Effector memory CD8-positive, alpha-beta T cell (primary cell): ENCODE data around the gene GRAMD1A.
A peak's percentile ranks its signal among the peaks of the same experiment; 100 is the strongest.
"Not testable (repeated sequence)": the region's sequence is repeated elsewhere in the genome, so short reads cannot be mapped to it uniquely, and the experiment has no call there.

Experiments used
- ATAC-seq: fragments of 150-1000 bp; cut with Tn5 transposase; replicated peaks from 2 replicates; pipeline ENCODE4 v1.10.0; 2021; ENCODE audit warnings: mild to moderate bottlenecking, moderate library complexity
- DNase-seq, 3 experiments: peaks; one replicate each; pipeline ENCODE4 v3.0.0; 2021
- H3K27ac Mint-ChIP-seq, 2 donors: one replicate each; pipeline ENCODE4 v1.8.0; 2022; ENCODE audit warnings: mild to moderate bottlenecking in 2 of 2, mixed read lengths in 2 of 2, moderate library complexity in 2 of 2
- H3K27me3 Mint-ChIP-seq, 2 donors: one replicate each; pipeline ENCODE4 v1.8.0; 2022; ENCODE audit warnings: mixed read lengths in 2 of 2
- H3K36me3 Mint-ChIP-seq: one replicate; pipeline ENCODE4 v1.8.0; 2022; ENCODE audit warnings: mild to moderate bottlenecking, moderate library complexity, mixed read lengths; ENCODE audit not compliant: insufficient read depth
- H3K4me1 Mint-ChIP-seq, 2 donors: one replicate each; pipeline ENCODE4 v1.8.0; 2022; ENCODE audit warnings: low read depth in 2 of 2, mixed read lengths in 2 of 2
- H3K4me3 Mint-ChIP-seq, 2 donors: one replicate each; pipeline ENCODE4 v1.8.0; 2022; ENCODE audit warnings: mild to moderate bottlenecking in 2 of 2, mixed read lengths in 2 of 2, moderate library complexity in 2 of 2
- H3K9me3 Mint-ChIP-seq, 2 donors: one replicate each; pipeline ENCODE4 v1.8.0; 2022; ENCODE audit warnings: mixed read lengths in 2 of 2

The GRAMD1A gene

DNA sequence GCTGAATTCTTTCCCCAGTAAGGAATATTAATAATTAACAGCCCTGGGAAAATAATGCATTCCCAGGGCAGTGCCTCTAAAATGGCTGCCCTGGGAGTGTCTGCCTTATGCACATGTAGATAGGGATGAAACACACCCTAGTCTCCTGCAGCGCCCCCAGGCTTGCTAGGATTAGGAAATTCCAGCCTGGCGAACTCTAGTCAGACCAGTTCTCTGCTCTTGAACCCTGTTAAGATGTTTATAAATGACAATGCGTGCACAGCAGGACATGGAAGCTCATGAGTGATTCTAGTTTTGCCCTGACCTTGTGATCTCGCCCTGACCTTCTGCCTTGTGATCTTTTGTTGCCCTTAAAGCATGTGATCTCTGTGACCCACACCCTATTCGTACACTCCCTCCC, 34.6 kb upstream of the GRAMD1A start:
- not testable (repeated sequence) for ATAC-seq

DNA sequence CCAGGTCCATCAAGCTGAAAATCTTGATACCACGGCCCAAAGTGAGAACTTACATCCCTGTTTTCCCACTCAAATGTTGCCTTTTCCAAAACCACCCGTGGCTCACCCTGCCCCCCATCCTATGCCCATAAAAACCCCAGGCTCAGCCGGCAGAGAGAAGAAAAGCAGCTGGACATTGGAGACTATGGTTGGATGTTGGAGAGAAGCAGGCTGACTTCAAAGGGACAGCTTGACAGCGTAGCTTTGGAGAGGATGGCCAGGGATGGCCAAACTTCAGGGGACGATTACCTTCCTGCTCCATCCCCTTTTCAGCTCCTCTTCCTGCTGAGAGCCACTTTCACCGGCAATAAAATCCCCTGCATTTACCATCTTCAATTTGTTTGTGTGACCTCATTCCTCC, 32.6 kb upstream of the GRAMD1A start:
- no peak overlapping the region for H3K27ac Mint-ChIP-seq
- H3K9me3 Mint-ChIP-seq, result peaks cover 6 to 12% of the 10 kb centered on the region in 2 donors

More for the DNA sequence above, 34.6 kb upstream of the GRAMD1A start:
- Mint-ChIP-seq H3K9me3 (peaks cover 23 to 24% of the 10 kb centered on the region in 2 donors), H3K4me3 (peak overlapping the region; percentile 33 to 54), H3K27ac (peak overlapping the region in 1 of 2 donors; percentile 72), H3K36me3 (peaks cover 21% of the 10 kb centered on the region), H3K4me1 (peaks cover 25% of the 10 kb centered on the region in 2 donors)
- DNase-seq, H3K27me3 Mint-ChIP-seq: not testable (repeated sequence)

GRCh38 chr19:34969721-34970120, 30.4 kb upstream of the GRAMD1A start:
- no peak overlapping the region for H3K4me3 Mint-ChIP-seq
- peaks cover 9% of the 10 kb centered on the region in 2 donors for H3K4me1 Mint-ChIP-seq
- DNase-seq, result no peak
- peaks cover 0 to 4% of the 10 kb centered on the region in 2 donors for H3K9me3 Mint-ChIP-seq
- ATAC-seq, result no peak
- no peaks in the 10 kb centered on the region for H3K27me3 Mint-ChIP-seq
- no peak overlapping the region for H3K27ac Mint-ChIP-seq
- H3K36me3 Mint-ChIP-seq, result peaks cover 17% of the 10 kb centered on the region

More for the DNA sequence above, 32.6 kb upstream of the GRAMD1A start:
- H3K4me3 Mint-ChIP-seq, result no peak overlapping the region
- no peaks in the 10 kb centered on the region for H3K27me3 Mint-ChIP-seq
- H3K4me1 Mint-ChIP-seq, result peaks cover 9 to 11% of the 10 kb centered on the region in 2 donors
- peaks cover 7% of the 10 kb centered on the region for H3K36me3 Mint-ChIP-seq
- no peak for ATAC-seq
- DNase-seq, result no peak

DNA sequence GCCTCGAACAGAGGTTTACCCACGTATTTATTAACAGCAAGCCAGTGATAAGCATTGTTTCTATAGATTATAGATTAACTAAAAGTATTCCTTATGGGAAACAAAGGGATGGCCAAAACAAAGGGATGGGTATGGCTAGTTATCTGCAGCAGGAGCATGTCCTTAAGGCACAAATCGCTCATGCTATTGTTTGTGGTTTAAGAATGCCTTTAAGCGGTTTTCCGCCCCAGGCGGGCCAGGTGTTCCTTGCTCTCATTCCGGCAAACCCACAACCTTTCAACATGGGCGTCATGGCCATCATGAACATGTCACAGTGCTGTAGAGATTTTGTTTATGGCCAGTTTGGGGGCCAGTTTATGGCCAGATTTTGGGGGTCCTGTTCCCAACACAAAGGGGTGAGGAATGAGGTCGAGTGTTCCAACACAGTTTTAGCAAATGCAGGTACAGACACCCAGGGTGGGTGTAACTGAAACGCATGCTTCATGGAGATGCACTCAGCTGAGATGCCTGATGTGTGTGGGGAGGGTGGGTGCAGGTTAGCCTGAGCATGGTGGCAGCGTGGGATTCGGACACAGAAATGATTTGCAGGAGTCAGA, 29.8 kb upstream of the GRAMD1A start:
- ATAC-seq, result not testable (repeated sequence)

DNA sequence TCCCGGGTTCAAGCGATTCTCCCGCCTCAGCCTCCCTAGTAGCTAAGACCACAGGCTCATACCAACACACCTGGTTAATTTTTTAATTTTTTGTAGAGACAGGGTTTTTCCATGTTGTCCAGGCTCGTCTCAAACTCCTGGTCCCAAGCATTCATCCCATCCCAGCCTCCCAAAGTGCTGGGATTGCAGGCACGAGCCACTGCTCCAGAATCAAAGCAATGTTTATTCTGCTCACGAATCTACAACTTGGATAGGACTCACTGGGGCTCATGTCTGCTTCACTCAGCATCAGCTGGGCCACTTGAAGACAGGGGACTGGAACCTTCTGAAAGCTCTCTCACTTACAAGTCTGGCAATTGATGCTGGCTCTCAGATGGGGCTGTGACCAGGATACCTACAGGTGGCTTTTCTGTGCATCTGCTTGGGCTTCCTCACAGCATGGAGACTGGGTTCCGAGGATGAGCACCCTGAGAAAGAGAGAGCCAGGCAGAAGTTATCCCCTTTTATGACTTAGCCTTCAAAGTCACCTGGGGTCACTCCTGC, 27.9 kb upstream of the GRAMD1A start:
- peaks cover 15% of the 10 kb centered on the region for H3K36me3 Mint-ChIP-seq
- H3K4me3 Mint-ChIP-seq, result no peak overlapping the region
- H3K27me3 Mint-ChIP-seq, result no peaks in the 10 kb centered on the region
- DNase-seq (no peak), ATAC-seq (no peak)
- H3K4me1 Mint-ChIP-seq, result peaks cover 9 to 10% of the 10 kb centered on the region in 2 donors
- no peaks in the 10 kb centered on the region for H3K9me3 Mint-ChIP-seq
- H3K27ac Mint-ChIP-seq, result no peak overlapping the region

More for the DNA sequence above, 29.8 kb upstream of the GRAMD1A start:
- H3K4me3 Mint-ChIP-seq, DNase-seq, H3K27me3 Mint-ChIP-seq, H3K9me3 Mint-ChIP-seq: not testable (repeated sequence)
- Mint-ChIP-seq H3K27ac (peak overlapping the region in 1 of 2 donors; percentile 41), H3K4me1 (peaks cover 9 to 10% of the 10 kb centered on the region in 2 donors), H3K36me3 (peaks cover 17% of the 10 kb centered on the region)

GRCh38 chr19:34974646-34975045, 25.5 kb upstream of the GRAMD1A start:
- DNase-seq (no peak), ATAC-seq (no peak)
- no peak overlapping the region for H3K27ac Mint-ChIP-seq
- H3K4me1 Mint-ChIP-seq, result peaks cover 9 to 10% of the 10 kb centered on the region in 2 donors
- no peak overlapping the region for H3K4me3 Mint-ChIP-seq
- H3K27me3 Mint-ChIP-seq, result no peaks in the 10 kb centered on the region
- peaks cover 11% of the 10 kb centered on the region for H3K36me3 Mint-ChIP-seq
- H3K9me3 Mint-ChIP-seq, result no peaks in the 10 kb centered on the region

DNA sequence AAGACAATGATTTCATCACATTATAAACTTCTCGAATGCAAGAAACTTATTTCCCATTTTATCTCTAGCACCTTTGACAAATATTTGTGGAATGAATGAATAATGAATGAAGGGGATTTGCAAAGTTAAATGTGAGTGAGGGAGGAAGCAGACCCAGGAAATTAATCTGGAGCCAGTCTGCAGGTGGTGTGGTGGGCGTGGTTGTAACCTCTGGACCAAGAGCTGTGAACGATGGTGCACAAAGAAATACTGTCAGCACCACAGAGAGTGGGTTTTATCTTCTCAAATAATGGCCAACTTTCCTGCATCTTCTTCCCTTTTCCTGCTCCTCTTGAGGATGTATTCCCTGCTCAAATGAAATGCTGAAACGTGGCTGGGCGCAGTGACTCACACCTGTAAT, 25.1 kb upstream of the GRAMD1A start:
- ATAC-seq, result no peak
- no peak overlapping the region for H3K27ac Mint-ChIP-seq
- no peak for DNase-seq
- no peaks in the 10 kb centered on the region for H3K9me3 Mint-ChIP-seq
- no peaks in the 10 kb centered on the region for H3K27me3 Mint-ChIP-seq
- H3K4me1 Mint-ChIP-seq, result peaks cover 9 to 10% of the 10 kb centered on the region in 2 donors
- H3K36me3 Mint-ChIP-seq, result peaks cover 11% of the 10 kb centered on the region
- no peak overlapping the region for H3K4me3 Mint-ChIP-seq

GRCh38 chr19:34976611-34977010, 23.5 kb upstream of the GRAMD1A start:
- no peak overlapping the region for H3K4me3 Mint-ChIP-seq
- no peaks in the 10 kb centered on the region for H3K9me3 Mint-ChIP-seq
- H3K27me3 Mint-ChIP-seq, result no peaks in the 10 kb centered on the region
- H3K27ac Mint-ChIP-seq, result no peak overlapping the region
- peaks cover 11% of the 10 kb centered on the region for H3K36me3 Mint-ChIP-seq
- ATAC-seq (no peak), DNase-seq (no peak)
- H3K4me1 Mint-ChIP-seq, result peaks cover 9 to 10% of the 10 kb centered on the region in 2 donors

DNA sequence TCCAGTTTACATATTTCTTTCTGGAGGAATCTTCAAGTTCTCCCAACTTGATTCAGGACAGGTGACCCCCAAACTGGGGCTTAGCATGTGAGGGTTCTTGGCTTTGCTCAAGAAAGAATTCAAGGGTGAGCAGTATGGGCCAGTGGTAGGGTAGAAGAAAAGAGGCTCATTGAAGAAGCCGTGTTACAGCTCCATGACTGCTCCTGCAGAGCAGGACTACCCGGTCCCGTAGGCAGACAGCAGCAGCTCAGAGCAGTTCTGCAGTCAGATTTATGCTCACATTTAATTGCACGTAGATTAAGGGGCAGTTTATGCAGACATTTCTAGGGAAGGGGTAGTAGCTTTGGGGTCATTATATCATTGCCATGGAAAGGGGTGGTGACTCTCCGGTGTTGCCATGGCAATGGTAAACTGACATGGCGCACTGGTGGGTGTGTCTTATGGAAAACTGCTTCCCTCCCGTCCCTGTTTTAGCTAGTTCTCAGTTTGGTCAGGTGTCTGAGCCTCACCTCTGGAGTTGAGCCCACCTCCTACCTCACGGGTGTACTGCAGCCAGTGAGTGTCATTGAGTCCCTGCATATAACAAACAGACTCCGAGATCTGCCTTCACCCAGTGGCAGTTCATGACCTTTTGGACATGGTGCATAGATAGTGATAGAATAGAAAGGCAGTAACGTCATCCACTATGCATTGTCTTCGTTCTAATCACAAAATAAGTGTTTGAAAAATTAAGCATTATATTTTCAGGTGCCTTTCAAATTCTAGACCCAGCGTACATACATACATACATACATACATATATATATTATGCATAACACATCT, 20.1 kb upstream of the GRAMD1A start:
- no peak overlapping the region for H3K4me3 Mint-ChIP-seq
- peaks cover 0 to under 1% of the 10 kb centered on the region in 2 donors for H3K4me1 Mint-ChIP-seq
- ATAC-seq, result no peak
- H3K9me3 Mint-ChIP-seq, result no peaks in the 10 kb centered on the region
- H3K36me3 Mint-ChIP-seq, result no peaks in the 10 kb centered on the region
- no peak for DNase-seq
- no peaks in the 10 kb centered on the region for H3K27me3 Mint-ChIP-seq
- H3K27ac Mint-ChIP-seq, result no peak overlapping the region

GRCh38 chr19:34982275-34982674, 17.8 kb upstream of the GRAMD1A start:
- H3K4me1 Mint-ChIP-seq, result peaks cover 9% of the 10 kb centered on the region in 2 donors
- H3K9me3 Mint-ChIP-seq, result no peaks in the 10 kb centered on the region
- no peak overlapping the region for H3K27ac Mint-ChIP-seq
- H3K4me3 Mint-ChIP-seq, result no peak overlapping the region
- ATAC-seq (no peak), DNase-seq (no peak)
- H3K27me3 Mint-ChIP-seq, result no peaks in the 10 kb centered on the region
- no peaks in the 10 kb centered on the region for H3K36me3 Mint-ChIP-seq

DNA sequence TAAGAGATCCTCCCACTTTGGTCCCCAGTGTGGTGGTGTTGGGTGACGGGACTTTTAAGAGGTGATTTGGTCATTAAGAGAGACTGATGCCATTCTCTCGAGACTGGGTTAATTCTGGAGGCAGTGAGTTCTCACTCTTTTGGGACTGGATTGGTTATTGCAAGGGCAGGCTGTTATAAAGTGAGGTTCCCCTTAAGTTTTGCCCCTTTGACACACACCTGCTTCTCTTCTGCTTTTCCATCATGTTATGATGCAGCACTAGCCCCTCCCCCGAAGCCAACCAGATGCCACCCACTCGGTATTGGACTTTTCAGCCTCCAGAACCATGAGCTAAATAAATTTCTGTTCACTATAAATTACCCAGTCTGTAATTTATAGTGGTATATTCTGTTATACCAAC, 16.3 kb upstream of the GRAMD1A start:
- ATAC-seq (no peak), DNase-seq (no peak)
- H3K4me3 Mint-ChIP-seq, result no peak overlapping the region
- peak overlapping the region in 1 of 2 donors; percentile 5 for H3K27ac Mint-ChIP-seq
- H3K36me3 Mint-ChIP-seq, result no peaks in the 10 kb centered on the region
- H3K27me3 Mint-ChIP-seq, result no peaks in the 10 kb centered on the region
- H3K9me3 Mint-ChIP-seq, result no peaks in the 10 kb centered on the region
- peaks cover 9% of the 10 kb centered on the region in 2 donors for H3K4me1 Mint-ChIP-seq

DNA sequence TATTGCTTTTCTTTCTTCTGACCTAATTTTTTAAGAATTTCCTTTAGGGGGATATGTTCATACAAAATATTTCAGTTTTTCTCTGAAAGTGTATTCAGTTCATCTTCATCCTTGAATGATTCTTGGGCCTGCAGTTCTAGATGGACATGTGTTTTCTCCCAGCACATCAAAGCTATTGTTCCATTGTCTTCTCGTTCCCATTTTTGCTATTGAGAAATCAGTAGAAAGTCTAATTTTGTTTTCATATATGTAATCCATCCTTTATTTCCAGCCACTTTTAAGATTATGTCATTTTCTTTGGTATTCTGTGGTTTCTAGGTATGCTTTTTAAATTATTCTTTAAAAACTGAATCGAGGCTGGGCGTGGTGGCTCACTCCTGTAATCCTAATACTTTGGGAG, 15.8 kb upstream of the GRAMD1A start:
- Mint-ChIP-seq H3K36me3 (peaks cover 3% of the 10 kb centered on the region), H3K4me1 (peaks cover 9% of the 10 kb centered on the region in 2 donors), H3K27ac (peak overlapping the region in 1 of 2 donors; percentile 5), H3K27me3 (no peaks in the 10 kb centered on the region), H3K4me3 (no peak overlapping the region), H3K9me3 (no peaks in the 10 kb centered on the region)
- DNase-seq (no peak), ATAC-seq (no peak)

DNA sequence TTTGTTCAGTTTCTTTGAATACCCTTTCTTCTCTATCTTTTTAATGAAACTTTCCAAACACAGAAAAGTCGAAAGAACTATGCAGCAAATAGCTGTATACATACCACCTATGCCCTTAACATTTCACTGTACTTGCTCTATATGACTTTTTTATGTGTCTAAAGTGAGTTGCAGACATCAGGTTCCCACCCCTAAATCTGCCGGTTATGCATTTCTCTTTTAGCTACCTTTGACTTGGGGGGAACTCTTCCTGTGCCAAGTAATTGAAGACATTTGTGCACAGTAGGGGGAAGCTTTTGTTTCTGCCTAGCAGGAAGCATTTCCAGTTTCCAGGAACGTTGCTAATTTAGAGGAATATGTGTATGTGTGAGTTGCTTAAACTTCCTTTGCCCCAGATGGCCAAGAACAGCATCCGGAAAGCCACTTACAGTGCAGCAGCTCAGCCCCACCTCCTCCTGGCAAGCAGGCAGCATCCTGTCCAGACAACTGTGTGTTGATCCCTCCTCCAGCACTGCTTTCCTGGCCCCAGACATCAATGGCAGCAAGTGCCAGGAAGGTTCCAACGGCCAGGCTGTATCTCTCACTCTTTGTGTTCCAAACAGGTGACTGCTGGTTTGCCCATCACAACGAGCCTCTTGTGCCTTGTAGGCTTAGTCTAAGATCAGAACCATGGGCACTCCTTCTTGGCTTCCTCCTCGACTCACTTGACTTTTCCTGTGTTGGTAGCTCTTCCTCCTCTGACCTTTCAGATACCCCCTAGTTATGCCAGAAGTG, 14.7 kb upstream of the GRAMD1A start:
- DNase-seq (no peak), ATAC-seq (peak; percentile 65)
- Mint-ChIP-seq H3K9me3 (no peaks in the 10 kb centered on the region), H3K36me3 (peaks cover 3% of the 10 kb centered on the region), H3K4me3 (peak overlapping the region; percentile 25 to 44), H3K27ac (peak overlapping the region; percentile 45 to 65), H3K4me1 (peaks cover 9% of the 10 kb centered on the region in 2 donors), H3K27me3 (no peaks in the 10 kb centered on the region)
